HFF-Myc (cell line): ENCODE measurements around the gene C5orf24.
A peak's percentile ranks its signal among the peaks of the same experiment; 100 is the strongest.

ENCODE experiments used
- DNase-seq: peaks from one replicate; pipeline ENCODE4 v3.0.0-alpha.2; 2011; ENCODE audit warnings: low read depth; ENCODE audit errors: extremely low read depth
- H3K4me3 ChIP-seq: replicated peaks from 2 replicates; pipeline ENCODE4 v1.5.1; 2011; ENCODE audit warnings: low read depth, mild to moderate bottlenecking, control low read depth, low read length
- TF ChIP-seq, protein P1 (sequence below): IDR thresholded peaks from 2 replicates; pipeline ENCODE4 v1.5.1; 2012; ENCODE audit warnings: mild to moderate bottlenecking, low read depth, low read length, control low read depth; ENCODE audit errors: missing control alignments

Gene C5orf24

DNA sequence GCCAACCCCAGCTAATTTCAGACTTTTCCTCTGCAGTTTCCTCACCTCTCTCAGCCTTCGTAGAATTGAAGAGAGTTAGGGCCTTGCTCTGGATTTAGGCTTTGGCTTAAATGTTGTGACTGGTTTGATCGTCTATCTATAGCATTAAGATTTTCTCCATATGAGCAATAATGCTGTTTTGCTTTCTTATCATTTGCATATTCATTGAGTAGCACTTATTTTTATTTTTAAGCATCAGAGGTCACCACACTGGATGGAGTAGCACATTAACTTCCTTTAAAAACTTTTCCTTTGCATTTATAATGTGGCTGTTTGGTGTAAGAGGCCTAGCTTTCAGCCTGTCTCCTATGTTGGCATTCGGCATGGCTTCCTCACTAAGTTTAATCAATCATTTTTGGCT lies 46.5 kb downstream of the C5orf24 start:
- TF ChIP-seq, protein P1, sequence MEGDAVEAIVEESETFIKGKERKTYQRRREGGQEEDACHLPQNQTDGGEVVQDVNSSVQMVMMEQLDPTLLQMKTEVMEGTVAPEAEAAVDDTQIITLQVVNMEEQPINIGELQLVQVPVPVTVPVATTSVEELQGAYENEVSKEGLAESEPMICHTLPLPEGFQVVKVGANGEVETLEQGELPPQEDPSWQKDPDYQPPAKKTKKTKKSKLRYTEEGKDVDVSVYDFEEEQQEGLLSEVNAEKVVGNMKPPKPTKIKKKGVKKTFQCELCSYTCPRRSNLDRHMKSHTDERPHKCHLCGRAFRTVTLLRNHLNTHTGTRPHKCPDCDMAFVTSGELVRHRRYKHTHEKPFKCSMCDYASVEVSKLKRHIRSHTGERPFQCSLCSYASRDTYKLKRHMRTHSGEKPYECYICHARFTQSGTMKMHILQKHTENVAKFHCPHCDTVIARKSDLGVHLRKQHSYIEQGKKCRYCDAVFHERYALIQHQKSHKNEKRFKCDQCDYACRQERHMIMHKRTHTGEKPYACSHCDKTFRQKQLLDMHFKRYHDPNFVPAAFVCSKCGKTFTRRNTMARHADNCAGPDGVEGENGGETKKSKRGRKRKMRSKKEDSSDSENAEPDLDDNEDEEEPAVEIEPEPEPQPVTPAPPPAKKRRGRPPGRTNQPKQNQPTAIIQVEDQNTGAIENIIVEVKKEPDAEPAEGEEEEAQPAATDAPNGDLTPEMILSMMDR: no peak
- no peak for DNase-seq
- no peak overlapping the region for H3K4me3 ChIP-seq

DNA sequence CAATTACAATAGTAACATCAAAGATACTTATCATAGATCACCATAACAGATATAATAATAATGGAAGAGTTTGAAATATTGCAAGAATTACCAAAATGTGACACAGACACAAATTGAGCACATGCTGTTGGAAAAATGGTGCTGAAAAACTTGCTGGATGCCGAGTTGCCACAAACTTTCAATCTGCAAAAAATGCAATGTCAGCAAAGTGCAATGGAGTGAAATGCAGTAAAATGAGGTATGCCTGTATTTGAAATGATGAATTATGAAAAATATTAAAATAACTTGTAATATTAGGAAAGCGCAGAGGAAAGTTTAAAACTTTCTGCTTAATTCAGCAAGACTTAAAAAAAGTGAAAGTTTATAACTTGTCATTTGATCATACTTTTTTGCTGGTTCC lies 47.2 kb downstream of the C5orf24 start:
- H3K4me3 ChIP-seq: no peak overlapping the region
- TF ChIP-seq, protein P1: no peak
- no peak for DNase-seq

DNA sequence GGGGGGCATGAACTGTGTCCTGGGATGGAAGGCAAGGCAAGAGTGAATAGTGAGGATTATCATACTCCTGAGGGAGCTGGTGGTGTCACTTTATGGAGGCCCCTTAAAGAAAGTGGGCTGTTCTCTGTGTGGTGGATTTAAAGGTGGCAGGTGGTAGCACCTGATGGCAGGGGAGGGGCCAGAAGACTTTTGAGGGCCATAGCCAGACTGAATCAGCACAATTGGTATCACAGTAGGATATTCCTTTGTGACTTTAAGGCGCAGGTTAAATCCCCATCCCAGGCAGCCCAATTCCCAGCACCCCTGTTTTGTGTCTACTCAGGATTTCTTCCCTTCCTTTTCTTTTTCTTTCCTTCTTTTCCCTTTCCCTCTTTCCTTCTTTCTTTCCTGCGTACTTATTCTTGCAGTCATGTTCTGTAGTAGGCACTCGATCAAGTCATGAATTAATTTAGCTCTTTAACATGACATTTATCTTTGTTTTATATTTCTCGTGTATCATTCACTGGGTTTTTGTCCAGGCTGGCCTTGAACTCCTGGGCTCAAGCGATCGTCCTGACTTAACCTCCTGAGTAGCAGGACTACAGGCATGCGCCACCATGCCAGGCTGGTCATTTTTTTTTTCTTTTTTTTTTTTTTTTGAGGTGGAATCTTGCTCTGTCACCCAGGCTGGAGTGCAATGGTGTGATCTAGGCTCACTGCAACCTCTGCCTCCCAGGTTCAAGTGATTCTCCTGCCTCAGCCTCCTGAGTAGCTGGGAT lies 48.2 kb downstream of the C5orf24 start:
- TF ChIP-seq, protein P1: no peak
- H3K4me3 ChIP-seq: no peak overlapping the region
- DNase-seq: no peak

DNA sequence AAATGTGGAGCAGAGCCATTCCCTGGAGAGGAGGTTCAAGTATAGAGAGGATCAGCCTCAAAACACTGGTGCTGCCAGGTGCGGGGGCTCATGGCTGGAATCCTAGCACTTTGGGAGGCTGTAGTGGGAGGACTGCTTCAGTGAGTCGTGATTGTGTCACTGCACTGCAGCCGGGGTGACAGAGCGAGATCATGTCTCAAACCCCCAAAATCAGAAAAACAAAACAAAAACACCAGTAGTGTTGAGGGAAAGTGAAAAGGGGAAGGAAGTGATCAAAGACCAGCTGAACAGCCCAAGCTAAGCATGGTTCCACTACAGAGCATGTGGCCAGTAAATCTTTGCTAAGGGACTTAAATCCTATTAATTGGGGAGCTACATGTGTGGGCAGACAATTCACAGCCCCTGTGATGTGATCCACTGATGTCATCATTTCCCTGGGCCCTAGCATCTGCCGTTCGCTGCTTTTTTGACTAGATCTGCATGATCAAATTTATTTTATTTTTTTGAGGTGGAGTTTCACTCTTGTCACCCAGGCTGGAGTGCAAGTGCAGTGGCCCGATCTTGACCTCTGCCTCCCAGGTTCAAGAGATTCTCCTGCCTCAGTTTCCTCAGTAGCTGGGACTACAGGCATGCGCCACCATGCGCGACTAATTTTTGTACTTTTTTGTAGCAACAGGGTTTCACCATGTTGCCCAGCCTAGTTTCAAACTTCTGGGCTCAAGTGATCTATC lies 56.5 kb downstream of the C5orf24 start:
- no peak overlapping the region for H3K4me3 ChIP-seq

DNA sequence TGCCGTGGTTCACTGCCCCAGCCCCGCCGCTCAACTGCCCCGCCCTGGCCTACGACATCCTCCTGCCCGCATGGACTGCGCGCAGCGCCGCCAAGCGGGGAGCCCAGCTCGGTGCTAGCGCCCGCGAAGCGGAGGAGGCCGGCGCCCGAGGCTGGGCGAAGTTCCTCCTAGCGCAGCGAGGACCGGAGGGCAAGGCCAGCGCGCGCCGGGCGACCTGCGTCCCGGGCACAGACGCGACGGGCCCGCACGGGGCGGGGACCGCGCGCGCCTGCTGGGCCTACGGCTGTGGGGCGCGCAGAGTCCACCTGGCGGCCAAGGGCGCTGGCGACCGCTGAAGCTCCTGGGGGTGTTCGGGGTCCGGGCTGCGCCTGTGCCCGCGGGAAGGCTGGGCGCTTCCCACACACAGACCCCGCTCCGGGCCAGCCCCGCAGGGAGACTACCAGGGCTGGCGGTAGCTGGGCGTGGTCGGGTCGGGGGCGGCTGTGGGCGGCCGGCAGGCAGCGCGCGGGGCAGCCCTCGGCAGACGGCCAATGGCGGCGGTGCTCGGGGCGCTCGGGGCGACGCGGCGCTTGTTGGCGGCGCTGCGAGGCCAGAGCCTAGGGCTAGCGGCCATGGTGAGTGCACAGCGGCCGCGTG lies 59.0 kb downstream of the C5orf24 start, which contains the start of gene PCBD2:
TSS of gene PCBD2 (plus strand) at position 522 of the 636 bp plus-strand sequence. CDS start at position 531, 9 bp downstream.
- peak; percentile 60 for DNase-seq
- H3K4me3 ChIP-seq: peak within 1 kb of the TSS; percentile 79
- TF ChIP-seq, protein P1: peak; percentile 82

More for the DNA sequence above, 56.5 kb downstream of the C5orf24 start:
- no peak for DNase-seq
- TF ChIP-seq, protein P1: no peak

DNA sequence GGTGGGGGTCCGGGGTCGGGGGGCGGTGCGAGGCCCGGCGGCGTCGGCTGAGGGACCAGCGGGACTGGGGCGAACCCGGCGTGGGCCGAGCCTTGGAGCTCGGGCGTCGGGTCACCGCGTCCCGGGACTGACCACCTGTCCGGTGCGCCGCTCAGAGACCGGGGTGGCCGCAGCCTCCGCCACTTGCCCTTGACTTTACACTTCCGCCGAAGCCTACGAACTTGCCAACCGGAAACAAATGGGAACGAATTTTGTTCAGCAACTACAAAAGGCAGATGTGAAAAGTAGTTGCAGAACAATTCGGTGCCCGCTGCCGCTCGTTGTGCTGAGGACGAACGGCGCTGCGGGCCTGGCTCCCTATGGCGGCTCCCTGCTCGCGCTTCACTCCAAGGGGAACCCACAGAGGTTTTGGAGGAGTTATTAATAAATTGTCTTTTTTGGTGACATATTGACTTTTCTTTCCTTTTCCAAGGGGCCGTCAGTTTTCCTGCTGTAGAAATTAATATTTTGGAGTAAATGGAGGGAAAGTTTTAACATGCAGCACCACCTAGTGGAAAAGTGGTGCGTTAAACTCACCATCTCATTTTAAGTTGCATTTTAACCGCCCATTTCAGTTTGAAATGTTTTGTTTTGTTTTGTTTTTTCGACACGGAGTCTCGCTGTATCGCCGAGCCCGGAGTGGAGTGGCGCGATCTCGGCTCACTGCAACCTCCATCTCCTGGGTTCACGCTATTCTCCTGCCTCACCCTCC lies 59.7 kb downstream of the C5orf24 start:
- DNase-seq: peak; percentile 57
- TF ChIP-seq, protein P1: peak; percentile 44
- peak overlapping the region; percentile 79 for H3K4me3 ChIP-seq
